NCI-H2227 (cell line): ENCODE results near the gene USP9Y.

Source experiments
- DNase-seq: peaks from one replicate; lab custom pipeline; 2025; ENCODE audit not compliant: unreplicated experiment; lab: John Stamatoyannopoulos, UW

The USP9Y gene

GRCh38 chrY:12756021-12756420 lies 55.0 kb downstream of the USP9Y start:
- no peak for DNase-seq

DNA sequence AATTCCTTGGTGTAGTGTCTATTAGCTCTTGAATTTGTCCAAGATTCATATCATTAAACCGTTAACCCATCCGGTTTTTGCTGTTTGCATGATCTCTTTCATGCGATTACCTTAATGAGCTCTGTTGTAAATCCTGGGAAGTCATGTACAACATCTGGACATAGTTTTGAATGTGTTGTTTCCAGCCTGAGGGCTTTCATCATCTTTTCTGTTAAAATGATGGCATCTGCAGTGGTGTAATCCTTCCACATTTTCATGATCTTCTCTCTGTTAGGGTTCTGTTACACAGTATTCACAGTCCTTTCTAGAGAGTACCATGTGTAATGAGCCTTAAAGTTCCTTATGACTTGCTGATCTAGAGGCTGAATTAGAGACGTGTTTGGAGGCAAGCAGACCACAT lies 64.9 kb downstream of the USP9Y start:
- DNase-seq, result no peak

DNA sequence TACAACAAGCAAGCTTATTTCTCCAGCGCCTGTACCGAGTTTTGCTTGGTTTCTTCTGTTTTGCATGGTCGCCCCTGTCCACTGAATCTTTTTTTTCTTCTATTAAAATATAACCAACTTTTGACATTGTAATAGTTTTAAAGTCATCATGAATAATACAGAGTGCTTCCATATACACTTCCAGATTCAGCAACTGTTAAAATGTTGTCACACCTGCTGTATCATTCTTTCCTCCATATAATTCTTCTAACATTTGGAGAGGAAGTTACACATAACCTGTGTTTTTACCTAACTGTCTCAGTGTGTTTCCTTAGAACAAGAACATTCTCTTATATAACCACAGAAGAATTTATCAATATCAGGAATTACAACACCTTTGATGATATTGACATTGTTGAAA lies 83.5 kb downstream of the USP9Y start:
- DNase-seq, result no peak

DNA sequence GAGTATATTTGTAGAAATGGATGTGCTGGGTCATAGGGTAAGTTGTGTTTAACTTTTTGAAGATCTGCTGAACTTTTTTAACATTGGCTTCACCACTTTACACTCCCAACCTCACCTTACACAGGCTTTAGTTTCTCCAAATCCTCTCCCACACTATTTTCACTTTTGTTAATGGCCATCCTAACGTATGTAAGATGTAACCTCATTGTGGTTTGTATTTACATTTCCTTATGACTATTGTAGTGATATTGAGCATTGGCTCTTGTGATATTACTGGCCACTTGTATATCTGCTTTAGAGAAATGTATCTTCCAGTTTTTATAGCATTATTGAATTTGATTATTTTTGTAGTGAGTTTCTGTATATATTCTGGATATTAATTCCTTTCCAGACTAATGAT lies 93.0 kb downstream of the USP9Y start:
- DNase-seq, result no peak

- DNase-seq, result no peak
These were observed 107.0 kb downstream of the USP9Y start for GRCh38 chrY:12808046-12808445.

GRCh38 chrY:12809034-12809433 lies 108.0 kb downstream of the USP9Y start:
- DNase-seq, result no peak

DNA sequence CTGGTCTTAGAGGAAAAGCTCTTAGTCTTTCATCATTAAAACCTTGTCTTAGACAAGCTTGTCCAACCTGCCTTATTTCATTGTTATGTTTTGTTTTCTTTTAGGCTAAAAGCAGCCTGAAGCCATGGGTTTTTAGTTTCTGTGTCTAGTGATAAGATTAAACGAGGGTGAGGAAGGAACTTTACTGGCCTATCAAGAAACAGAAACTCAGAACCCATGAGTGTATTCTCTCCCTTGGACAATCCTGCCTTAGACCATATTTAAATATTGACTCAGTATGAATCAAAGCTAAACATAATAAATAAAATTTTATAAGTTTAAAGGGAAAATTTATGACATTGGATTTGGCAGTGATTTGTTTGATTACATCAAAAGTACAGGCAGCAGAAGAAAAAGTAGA lies 122.4 kb downstream of the USP9Y start:
- DNase-seq, result no peak

- DNase-seq, result no peak
These were observed 125.8 kb downstream of the USP9Y start for GRCh38 chrY:12826791-12827190.

GRCh38 chrY:12833284-12833683 lies 132.3 kb downstream of the USP9Y start:
- DNase-seq, result no peak

GRCh38 chrY:12837550-12837949 lies 136.5 kb downstream of the USP9Y start:
- DNase-seq, result no peak

GRCh38 chrY:12841368-12841767 lies 140.3 kb downstream of the USP9Y start:
- no peak for DNase-seq

GRCh38 chrY:12846793-12847192 lies 145.8 kb downstream of the USP9Y start:
- DNase-seq, result no peak

- DNase-seq, result no peak
These were observed 154.8 kb downstream of the USP9Y start for GRCh38 chrY:12855791-12856275.

GRCh38 chrY:12867960-12868359 lies 166.9 kb downstream of the USP9Y start:
- no peak for DNase-seq

- no peak for DNase-seq
These were observed 195.9 kb downstream of the USP9Y start for GRCh38 chrY:12896973-12897372.

DNA sequence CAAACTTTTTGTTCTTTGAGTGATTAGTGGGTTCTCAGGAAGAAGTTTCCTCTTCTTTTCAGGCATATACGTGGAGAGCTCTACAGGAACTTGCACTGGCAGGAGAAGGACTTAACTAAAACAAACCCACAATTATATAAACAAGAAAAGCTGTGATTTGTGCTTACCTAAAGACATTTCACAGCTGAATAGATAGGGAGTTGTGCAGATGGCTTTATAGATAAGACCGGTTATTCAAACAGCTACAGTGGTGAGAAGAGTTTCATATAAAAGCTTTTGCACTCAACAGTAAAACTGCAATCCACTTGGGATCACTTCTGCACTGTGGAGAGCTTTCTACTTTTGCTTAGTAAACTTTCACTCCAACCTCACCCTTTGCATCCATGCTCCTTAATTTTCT lies 197.6 kb downstream of the USP9Y start:
- no peak for DNase-seq

GRCh38 chrY:12904618-12905516 lies 203.8 kb downstream of the USP9Y start, which contains the start of gene DDX3Y:
Gene DDX3Y (plus strand): TSS chrY:12904868. CDS start chrY:12904937, 69 bp downstream.
- no peak for DNase-seq

- DNase-seq, result no peak
These were observed 204.5 kb downstream of the USP9Y start for GRCh38 chrY:12905517-12905872.

DNA sequence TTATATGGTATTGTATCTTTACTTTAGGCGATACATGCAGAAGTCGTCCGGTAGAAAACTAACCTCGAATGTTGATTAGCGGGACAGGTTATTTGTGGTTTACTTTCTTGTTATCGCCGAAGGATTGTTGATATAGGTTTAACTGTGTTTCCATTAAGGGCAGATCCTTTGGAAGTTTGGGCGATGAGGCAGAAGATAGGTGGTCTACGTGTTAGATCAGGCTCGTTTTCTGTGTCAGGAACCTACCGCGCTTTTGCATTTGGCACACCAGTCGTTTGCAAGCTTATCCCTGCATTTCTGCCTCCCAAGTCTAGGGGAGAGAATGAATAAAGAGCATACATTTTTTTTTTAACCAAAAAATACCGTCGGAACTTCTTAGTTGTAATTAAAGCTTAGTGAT lies 204.9 kb downstream of the USP9Y start:
- DNase-seq, result no peak
